GM12891 (cell line): Measurements from ENCODE around the gene TNFAIP8.

Experiments
- DNase-seq: peaks from one replicate; pipeline ENCODE4 v3.0.0; 2011; ENCODE audit warnings: low spot score; ENCODE audit not compliant: insufficient read length
- FAIRE-seq: peaks from 2 replicates; lab custom pipeline; 2011; peaks lifted over from hg19 to GRCh38; lab: Jason Lieb, UNC
- PAX5 ChIP-seq: IDR thresholded peaks from 2 replicates; pipeline ENCODE4 v1.6.1; 2011; ENCODE audit warnings: low read length, moderate library complexity, mild to moderate bottlenecking; ENCODE audit not compliant: insufficient read depth, severe bottlenecking
- POLR2A ChIP-seq: IDR thresholded peaks from 2 replicates; pipeline ENCODE4 v1.6.1; 2011; ENCODE audit warnings: low read depth, low read length, control low read depth
- POLR2AphosphoS5 ChIP-seq: IDR thresholded peaks from 2 replicates; pipeline ENCODE4 v1.6.1; 2011; ENCODE audit warnings: low read depth, low read length, control low read depth
- POU2F2 ChIP-seq: IDR thresholded peaks from 2 replicates; pipeline ENCODE4 v1.6.1; 2011; ENCODE audit warnings: low read depth, mild to moderate bottlenecking, control low read depth, low read length, moderate library complexity
- SPI1 ChIP-seq: IDR thresholded peaks from 2 replicates; pipeline ENCODE4 v1.6.1; 2011; ENCODE audit warnings: low read depth, low read length, control low read depth
- TAF1 ChIP-seq: IDR thresholded peaks from 2 replicates; pipeline ENCODE4 v1.6.1; 2011; ENCODE audit warnings: low read depth, low read length, control low read depth

The TNFAIP8 gene

DNA sequence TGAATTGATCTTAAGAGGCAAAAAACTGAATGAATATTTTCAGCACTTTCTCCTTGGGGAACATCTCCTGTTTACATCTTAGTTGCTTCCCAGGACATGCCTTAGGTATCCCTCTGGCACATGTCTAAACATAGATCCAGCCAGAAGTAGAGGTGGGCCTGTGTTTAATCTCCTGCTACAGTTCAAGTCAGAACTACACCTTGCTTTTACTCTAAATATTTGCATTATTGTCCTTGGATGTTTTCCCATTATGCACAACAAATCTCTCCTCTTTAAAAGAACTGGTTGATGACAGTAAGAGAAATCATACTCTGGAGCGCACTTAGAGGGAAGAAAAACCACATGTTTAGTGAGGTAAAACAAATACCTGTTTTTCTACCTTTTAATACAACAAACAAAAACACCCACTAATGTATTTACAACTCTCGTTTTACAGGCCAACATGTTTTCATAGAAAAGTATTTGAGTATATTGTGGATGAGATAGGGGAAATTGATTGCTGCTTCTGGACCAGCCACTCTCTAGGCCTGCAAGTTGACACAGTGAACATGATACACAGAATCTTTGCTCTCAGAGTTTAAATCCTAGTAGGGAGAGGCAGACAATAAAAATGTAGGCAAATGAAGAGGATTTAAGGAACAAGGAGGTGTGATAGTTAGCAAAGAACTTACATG is 32.3 kb downstream of the TNFAIP8 start:
- TF ChIP-seq POLR2AphosphoS5: no peak
- no peak for TF ChIP-seq POU2F2
- TF ChIP-seq TAF1: no peak
- TF ChIP-seq SPI1: no peak
- no peak for TF ChIP-seq PAX5
- FAIRE-seq (peak; percentile 35), DNase-seq (no peak)

DNA sequence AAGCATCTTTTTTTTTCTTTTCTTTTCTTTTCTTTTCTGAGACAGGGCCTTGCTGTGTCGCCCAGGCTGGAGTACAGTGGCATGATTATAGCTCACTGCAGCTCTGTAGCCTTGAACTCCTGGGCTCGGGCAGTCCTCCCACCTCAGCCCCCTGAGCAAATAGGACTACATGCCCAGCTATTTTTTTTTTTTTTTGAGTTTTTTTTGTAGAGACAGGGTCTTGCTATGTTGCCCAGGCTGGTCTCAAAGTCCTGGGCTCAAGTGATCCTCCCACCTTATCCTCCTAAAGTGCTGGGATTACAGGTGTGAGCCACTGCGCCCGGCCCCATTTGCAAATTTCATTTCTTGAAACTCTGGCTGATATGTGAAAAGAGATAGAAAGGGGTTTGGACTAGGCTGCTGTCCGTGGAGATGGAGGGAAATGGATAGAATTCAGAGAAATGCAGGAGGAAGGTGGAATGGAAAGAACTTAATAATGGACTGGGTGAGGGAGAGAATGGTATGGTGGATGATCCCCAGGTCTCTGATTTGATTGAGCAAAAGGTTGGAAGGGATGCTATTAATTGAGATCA is 32.9 kb downstream of the TNFAIP8 start:
- FAIRE-seq (no peak), DNase-seq (no peak)
- no peak for TF ChIP-seq PAX5
- no peak for TF ChIP-seq TAF1
- TF ChIP-seq POU2F2: no peak
- no peak for TF ChIP-seq POLR2AphosphoS5
- TF ChIP-seq SPI1: no peak
- no peak for TF ChIP-seq POLR2A

DNA sequence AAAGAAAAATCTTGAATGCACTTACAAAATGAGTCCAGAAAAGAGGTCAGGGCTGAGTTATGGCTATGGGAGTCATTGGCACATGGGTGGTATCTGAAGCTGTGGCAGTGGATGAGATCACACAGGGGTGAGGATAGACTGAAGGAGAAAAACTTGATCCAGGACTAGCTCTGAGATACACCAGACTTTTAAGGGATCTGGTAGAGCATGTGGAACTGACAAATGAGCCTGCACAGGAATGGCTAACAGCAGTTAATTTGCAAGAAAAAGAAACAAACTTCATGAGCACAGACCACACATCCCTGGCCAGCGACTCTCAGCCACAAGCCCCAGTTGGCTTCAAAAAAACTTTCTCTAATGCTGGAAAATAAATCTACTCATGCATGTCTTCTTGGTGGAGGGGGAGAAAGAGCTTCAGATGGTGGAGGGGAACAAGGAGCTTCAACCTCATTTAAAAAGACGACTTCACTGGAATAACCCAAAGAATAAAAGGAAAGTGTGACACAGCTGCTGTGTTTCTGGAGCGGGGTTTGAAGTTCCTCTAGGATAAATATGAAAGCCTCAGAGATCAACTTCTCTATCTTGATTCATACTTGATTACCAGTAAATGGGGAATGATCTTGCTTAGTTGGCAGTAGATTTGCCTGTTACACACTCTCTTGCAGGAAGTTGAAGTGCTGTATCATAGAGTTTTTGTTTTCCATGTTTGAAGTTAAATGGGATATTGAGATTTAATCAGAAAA is 33.6 kb downstream of the TNFAIP8 start:
- peak; percentile 71 for FAIRE-seq
- no peak for DNase-seq
- no peak for TF ChIP-seq TAF1
- 0 out of 2 replicates have a peak, but pooled peaks have one; percentile 21 for TF ChIP-seq POLR2A

DNA sequence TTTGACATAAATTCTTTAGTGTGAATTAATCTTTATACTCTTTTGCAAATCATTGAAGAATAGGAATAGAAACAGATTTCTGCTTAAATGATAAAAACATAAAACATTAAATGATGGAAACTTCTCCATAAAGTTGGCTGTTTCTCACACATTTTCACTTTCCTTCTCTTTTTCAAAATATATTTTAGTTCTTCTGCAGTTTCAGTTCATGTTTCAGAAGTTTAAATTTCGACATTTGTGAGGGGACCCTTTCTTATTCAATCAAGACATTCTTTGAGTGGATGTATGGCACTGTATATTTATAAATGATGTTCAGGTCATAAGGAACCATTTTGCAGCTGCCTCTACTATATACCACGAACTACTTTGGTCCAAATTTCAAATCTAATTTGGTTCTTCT is 34.6 kb downstream of the TNFAIP8 start:
- FAIRE-seq (no peak), DNase-seq (no peak)
- TF ChIP-seq SPI1 (peak; percentile 69), TAF1 (no peak)

DNA sequence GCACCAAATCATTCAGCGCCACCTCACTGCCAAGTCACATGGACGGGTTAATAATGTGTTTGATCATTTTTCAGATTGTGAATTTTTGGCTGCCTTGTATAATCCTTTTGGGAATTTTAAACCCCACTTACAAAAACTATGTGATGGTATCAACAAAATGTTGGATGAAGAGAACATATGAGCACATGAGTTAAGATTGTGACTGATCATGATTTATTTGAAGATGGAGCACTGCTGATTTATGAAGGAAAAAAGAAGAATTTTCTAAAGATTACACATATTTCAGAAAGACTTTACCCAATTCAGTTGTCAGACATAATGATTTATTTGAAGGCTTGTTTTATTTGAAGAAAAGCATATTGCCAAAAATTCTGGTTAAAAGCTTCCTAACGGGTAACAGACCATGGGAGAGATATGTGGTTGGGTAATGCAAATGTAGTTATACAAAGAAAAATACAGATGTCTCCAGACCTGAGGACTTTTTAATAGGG is 37.4 kb downstream of the TNFAIP8 start:
- no peak for DNase-seq
- FAIRE-seq: peak; percentile 5
- TF ChIP-seq POU2F2: no peak
- no peak for TF ChIP-seq TAF1
- TF ChIP-seq POLR2A: no peak
- TF ChIP-seq POLR2AphosphoS5: no peak
- TF ChIP-seq SPI1: no peak
- TF ChIP-seq PAX5: no peak

DNA sequence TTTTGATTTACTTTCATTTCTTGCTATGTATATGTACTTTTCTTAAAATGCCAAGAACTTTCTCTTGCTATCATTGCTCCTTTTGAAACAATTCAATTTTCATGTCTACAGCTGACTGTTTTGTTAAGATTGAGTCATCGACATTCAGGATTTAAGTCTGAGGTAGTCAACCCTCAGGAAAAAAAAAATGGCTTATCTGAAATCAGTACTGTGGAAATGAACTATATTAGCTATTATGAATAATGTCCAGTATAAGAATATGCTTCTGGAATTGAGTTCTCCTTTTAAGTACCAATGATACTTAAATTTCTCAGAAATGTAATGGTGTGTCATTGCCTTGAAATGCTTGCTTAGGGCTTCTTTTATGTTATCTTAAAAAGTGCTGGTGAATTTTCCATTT is 37.9 kb downstream of the TNFAIP8 start:
- no peak for DNase-seq
- no peak for FAIRE-seq

DNA sequence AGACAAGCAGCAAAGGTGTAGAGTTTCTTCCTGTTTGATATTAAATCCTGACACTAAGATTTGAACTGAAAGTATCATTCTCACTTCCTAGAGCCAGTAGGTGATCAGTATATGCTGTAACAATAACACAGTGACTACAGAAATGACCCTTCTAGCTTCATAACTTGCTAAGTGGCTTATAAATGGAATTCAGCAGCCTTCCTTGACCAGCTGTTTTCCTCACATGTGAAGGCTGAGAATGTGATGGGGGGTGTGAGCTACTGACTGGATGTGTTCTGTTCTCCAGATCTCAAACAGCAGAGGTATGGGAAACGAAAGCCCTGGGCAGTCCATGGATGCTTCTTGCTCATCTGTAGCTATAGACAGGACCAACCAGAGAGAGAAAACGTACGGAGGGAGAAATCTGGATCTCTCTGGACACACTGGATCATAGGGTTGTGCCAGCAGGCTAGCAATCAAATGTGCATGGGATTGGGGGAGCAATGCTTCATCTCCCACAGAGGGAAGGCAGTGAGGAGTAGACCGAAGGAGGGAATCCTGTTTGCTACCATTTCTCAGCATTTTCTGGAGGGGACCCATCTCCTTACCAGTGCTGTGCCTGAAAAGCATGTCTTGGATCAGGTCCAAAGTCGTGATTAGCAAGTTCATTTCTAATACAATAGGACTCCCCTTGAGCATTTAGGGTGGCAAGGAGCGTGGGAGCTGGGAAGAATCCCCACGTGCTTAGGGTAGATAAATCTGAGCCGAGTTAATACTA is 39.4 kb downstream of the TNFAIP8 start:
- FAIRE-seq (peak; percentile 76), DNase-seq (no peak)
- TF ChIP-seq SPI1 (peak; percentile 79), POU2F2 (no peak), POLR2AphosphoS5 (peak; percentile 78; the same call in 1 of the 2 replicates)

More for the DNA sequence above, 37.9 kb downstream of the TNFAIP8 start:
- TF ChIP-seq PAX5 (no peak), POU2F2 (no peak), POLR2A (no peak), SPI1 (no peak), POLR2AphosphoS5 (no peak), TAF1 (no peak)

DNA sequence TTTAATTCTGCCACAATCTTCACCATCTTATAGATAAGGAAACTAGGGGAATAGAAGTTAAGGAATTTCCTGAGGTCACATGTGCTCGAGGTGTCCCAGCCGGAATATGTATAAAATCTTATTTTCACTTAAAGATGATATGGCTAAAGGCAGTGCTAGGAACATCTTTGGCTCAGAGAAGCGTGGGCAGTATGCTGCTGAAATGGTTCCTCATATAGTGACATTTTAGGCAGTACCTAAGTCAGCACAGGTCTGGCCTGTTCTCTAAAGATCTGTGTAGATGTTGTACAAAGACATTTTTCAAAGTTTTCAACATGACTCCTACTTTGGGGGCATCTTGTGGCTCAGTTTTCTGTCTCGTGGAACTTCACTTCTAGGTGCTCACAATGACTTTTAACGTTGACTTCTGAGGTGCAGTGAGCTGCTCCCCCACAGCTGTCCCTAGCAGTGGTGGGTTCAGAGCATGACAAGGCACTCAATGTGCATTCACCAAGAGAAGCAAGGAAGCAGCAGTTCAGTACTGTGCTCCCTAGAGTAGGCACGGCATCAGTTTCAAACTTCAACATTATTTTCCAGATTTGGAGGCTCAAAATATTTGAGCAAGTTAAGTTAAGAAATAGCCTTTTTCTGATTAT is 40.3 kb downstream of the TNFAIP8 start:
- TF ChIP-seq POLR2A (0 out of 2 replicates have a peak, but pooled peaks have one; percentile 30), TAF1 (no peak), SPI1 (no peak), POU2F2 (0 out of 2 replicates have a peak, but pooled peaks have one; percentile 13), POLR2AphosphoS5 (no peak)
- no peak for DNase-seq
- peak; percentile 86 for FAIRE-seq
